Bronchial epithelial cell (primary cell): Measurements from ENCODE around the gene FMNL3. TPM values are rescaled to one million over a fixed set of nuclear protein-coding genes. Genes with fewer than 3 reads are reported as not detected.

Experiments
- DNase-seq: peaks from one replicate; pipeline ENCODE4 v3.0.0-alpha.2; 2010; ENCODE audit warnings: low read depth
- FAIRE-seq: peaks from 2 replicates; lab custom pipeline; 2011; peaks lifted over from hg19 to GRCh38; lab: Jason Lieb, UNC
- H3K27me3 ChIP-seq: 2 replicates; pipeline ENCODE4 v1.5.1; 2011; ENCODE audit warnings: low read length; ENCODE audit not compliant: control insufficient read depth, insufficient read depth
- H3K36me3 ChIP-seq: 2 replicates; pipeline ENCODE4 v1.5.1; 2011; ENCODE audit warnings: low read length; ENCODE audit not compliant: control insufficient read depth, insufficient read depth
- H3K4me3 ChIP-seq: 2 replicates; pipeline ENCODE4 v1.5.1; 2011; ENCODE audit warnings: mild to moderate bottlenecking, low read depth, low read length, control low read depth
- total RNA-seq: library from RNA; depleted of rRNA; stranded (reverse); fragments of >200 nt; gene quantifications from 2 replicates; pipeline ENCODE4 v1.2.1, GENCODE V29; 2014
- TF ChIP-seq, protein P1 (sequence below): IDR thresholded peaks from 2 replicates; pipeline ENCODE4 v1.5.1; 2011; ENCODE audit warnings: mild to moderate bottlenecking, moderate library complexity, low read length, control low read depth, inconsistent platforms; ENCODE audit not compliant: insufficient read depth, severe bottlenecking

FMNL3 gene
- total RNA-seq, 1 donor from 2014 or later = 2.6 TPM

GRCh38 chr12:49648712-49649003 is 58.5 kb downstream of the FMNL3 start:
- FAIRE-seq (peak; percentile 50), DNase-seq (no peak)
- Histone ChIP-seq H3K36me3 (peaks cover 1% of the 10 kb centered on the region), H3K27me3 (no peaks in the 10 kb centered on the region), H3K4me3 (no peak overlapping the region)
- TF ChIP-seq, protein P1, sequence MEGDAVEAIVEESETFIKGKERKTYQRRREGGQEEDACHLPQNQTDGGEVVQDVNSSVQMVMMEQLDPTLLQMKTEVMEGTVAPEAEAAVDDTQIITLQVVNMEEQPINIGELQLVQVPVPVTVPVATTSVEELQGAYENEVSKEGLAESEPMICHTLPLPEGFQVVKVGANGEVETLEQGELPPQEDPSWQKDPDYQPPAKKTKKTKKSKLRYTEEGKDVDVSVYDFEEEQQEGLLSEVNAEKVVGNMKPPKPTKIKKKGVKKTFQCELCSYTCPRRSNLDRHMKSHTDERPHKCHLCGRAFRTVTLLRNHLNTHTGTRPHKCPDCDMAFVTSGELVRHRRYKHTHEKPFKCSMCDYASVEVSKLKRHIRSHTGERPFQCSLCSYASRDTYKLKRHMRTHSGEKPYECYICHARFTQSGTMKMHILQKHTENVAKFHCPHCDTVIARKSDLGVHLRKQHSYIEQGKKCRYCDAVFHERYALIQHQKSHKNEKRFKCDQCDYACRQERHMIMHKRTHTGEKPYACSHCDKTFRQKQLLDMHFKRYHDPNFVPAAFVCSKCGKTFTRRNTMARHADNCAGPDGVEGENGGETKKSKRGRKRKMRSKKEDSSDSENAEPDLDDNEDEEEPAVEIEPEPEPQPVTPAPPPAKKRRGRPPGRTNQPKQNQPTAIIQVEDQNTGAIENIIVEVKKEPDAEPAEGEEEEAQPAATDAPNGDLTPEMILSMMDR = no peak

- H3K36me3 ChIP-seq = peaks cover 1% of the 10 kb centered on the region
- DNase-seq (no peak), FAIRE-seq (no peak)
- H3K4me3 ChIP-seq = no peak overlapping the region
- no peaks in the 10 kb centered on the region for H3K27me3 ChIP-seq
- TF ChIP-seq, protein P1 = no peak
These were observed 59.1 kb downstream of the FMNL3 start for GRCh38 chr12:49647827-49648711.

GRCh38 chr12:49646871-49647654 is 60.1 kb downstream of the FMNL3 start:
- Histone ChIP-seq H3K4me3 (no peak overlapping the region), H3K36me3 (peaks cover 4% of the 10 kb centered on the region), H3K27me3 (no peaks in the 10 kb centered on the region)
- TF ChIP-seq, protein P1 = no peak
- DNase-seq (no peak), FAIRE-seq (no peak)

DNA sequence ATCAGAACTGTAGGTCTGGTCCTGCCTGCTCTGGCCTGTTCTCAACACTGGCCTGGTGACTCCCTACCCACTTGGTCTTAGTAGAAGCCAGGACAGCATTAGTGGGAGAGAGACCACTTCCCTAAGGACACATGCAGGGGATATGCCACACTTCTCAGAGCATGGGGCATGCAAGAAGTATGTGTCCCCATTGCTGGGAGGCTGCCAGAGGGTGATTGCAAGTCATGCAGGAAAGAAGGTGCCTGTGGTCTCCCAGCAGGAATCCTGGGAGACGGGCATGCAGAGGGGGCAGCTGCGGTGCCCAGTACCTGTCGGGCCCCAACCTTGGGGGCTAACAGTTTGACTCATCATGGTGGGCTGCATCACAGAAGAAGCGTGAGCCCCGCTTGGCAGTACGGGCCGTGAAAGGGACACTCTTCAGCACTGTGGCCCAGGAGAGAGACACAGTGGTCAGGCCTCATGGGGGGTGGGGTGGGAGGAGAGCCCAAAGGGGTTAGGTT is 60.8 kb downstream of the FMNL3 start:
- DNase-seq (no peak), FAIRE-seq (no peak)
- Histone ChIP-seq H3K36me3 (peaks cover 4% of the 10 kb centered on the region), H3K27me3 (no peaks in the 10 kb centered on the region), H3K4me3 (no peak overlapping the region)
- TF ChIP-seq, protein P1 = no peak

DNA sequence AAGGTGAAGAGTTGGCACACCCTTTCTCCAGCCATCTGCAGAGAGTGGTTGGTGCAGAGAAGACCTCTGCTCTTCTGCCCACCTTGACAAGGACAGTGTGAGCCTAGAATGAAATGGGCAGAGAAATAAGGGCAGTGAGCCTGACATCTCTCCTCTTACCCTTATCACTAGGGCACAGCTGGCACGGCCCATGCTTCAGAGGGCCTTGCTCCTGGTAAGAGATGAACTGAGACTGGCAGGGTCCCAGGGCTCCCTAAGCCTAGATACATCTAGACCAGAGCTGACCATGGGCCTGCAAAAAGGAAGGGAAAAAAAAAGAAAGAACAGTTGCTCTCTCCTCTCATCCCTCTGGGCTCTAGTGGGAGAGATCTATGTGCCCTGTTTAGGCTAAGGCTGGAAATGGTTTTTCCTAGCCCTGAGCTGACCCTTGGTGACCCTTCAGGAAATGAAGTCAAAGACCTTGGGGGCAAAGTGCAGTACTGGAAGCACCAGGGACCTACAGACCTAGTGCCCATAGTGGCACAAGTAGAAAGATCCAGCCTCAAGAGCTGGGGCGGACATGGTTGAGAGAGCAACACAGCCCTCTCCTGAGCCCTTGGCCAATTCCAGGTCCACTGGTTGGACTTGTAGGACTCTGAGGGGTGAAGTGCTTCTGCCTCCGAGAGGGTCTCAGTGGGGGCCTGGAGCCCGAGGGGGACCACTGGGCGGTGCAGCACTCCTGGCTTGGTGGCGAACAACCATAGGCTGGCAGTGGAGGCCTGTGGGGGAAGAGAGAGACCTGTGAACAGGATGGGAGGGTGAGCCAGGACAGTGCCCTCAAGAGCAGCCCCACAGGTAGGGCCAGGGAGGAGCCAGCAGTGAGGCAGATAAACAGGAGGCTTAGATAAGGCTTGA is 61.8 kb downstream of the FMNL3 start:
- peaks cover 4% of the 10 kb centered on the region for H3K36me3 ChIP-seq
- FAIRE-seq (no peak), DNase-seq (no peak)

More for the DNA sequence above, 61.8 kb downstream of the FMNL3 start:
- Histone ChIP-seq H3K27me3 (no peaks in the 10 kb centered on the region), H3K4me3 (no peak overlapping the region)
- TF ChIP-seq, protein P1 = no peak
